RWPE2 (cell line): ENCODE data around the gene CROCC2.

Experiments used
- ATAC-seq: fragments of 200-7000 bp; cut with Tn5 transposase; 3 replicates; pipeline ENCODE4 v1.9.1; 2021; ENCODE audit warnings: low read depth
- DNase-seq: peaks from one replicate; pipeline ENCODE4 v3.0.0-alpha.2; 2020; ENCODE audit warnings: low spot score
- H3K27ac ChIP-seq: fragments of 450-650 bp; 2 replicates; pipeline ENCODE4 v1.5.1; 2017; ENCODE audit warnings: mild to moderate bottlenecking; ENCODE audit not compliant: poor library complexity, severe bottlenecking
- H3K27me3 ChIP-seq: fragments of 250-450 bp; sonication (Bioruptor Pico); 2 replicates; pipeline ENCODE4 v1.5.1; 2021; ENCODE audit warnings: mild to moderate bottlenecking, moderate library complexity; ENCODE audit not compliant: insufficient read depth, poor library complexity, severe bottlenecking
- H3K36me3 ChIP-seq: fragments of 250-450 bp; sonication (Bioruptor Pico); 2 replicates; pipeline ENCODE4 v1.5.1; 2020; ENCODE audit warnings: low read depth, mild to moderate bottlenecking, moderate library complexity
- H3K4me1 ChIP-seq: fragments of 250-450 bp; sonication (Bioruptor Pico); 2 replicates; pipeline ENCODE4 v1.5.1; 2021; ENCODE audit warnings: mild to moderate bottlenecking, moderate library complexity; ENCODE audit not compliant: insufficient read depth, poor library complexity, severe bottlenecking
- H3K4me3 ChIP-seq: fragments of 250-450 bp; sonication (Bioruptor Pico); 2 replicates; pipeline ENCODE4 v1.5.1; 2021; ENCODE audit warnings: mild to moderate bottlenecking, moderate library complexity; ENCODE audit not compliant: severe bottlenecking
- H3K9me3 ChIP-seq: fragments of 250-450 bp; sonication (Bioruptor Pico); 2 replicates; pipeline ENCODE4 v1.5.1; 2021; ENCODE audit warnings: mild to moderate bottlenecking, moderate library complexity; ENCODE audit not compliant: severe bottlenecking
- TF ChIP-seq, protein P1 (sequence below): fragments of 450-650 bp; IDR thresholded peaks from one replicate; pipeline ENCODE4 v1.5.1; 2017; ENCODE audit warnings: mild to moderate bottlenecking, moderate library complexity; ENCODE audit not compliant: poor library complexity, severe bottlenecking

Gene CROCC2

DNA sequence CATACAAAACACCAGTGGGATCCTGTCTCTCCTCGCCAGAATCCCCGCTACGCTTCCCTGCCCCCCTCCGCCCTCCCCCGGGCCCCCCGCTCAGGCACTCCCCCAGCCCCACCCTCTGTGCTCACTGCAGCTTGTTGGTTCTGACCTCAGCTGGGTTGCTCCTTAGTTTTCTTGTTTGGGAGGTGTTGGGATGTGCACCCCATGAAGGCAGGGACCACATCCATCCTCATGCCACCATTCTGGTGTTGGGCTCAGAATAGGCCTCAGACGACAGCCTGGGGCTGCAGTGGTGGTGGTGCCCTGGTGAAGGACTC lies 96.9 kb downstream of the CROCC2 start:
- no peak overlapping the region for H3K27ac ChIP-seq
- H3K4me1 ChIP-seq = no peaks in the 10 kb centered on the region
- H3K9me3 ChIP-seq = peaks cover 7% of the 10 kb centered on the region
- H3K27me3 ChIP-seq = peaks cover 6% of the 10 kb centered on the region
- TF ChIP-seq, protein P1, sequence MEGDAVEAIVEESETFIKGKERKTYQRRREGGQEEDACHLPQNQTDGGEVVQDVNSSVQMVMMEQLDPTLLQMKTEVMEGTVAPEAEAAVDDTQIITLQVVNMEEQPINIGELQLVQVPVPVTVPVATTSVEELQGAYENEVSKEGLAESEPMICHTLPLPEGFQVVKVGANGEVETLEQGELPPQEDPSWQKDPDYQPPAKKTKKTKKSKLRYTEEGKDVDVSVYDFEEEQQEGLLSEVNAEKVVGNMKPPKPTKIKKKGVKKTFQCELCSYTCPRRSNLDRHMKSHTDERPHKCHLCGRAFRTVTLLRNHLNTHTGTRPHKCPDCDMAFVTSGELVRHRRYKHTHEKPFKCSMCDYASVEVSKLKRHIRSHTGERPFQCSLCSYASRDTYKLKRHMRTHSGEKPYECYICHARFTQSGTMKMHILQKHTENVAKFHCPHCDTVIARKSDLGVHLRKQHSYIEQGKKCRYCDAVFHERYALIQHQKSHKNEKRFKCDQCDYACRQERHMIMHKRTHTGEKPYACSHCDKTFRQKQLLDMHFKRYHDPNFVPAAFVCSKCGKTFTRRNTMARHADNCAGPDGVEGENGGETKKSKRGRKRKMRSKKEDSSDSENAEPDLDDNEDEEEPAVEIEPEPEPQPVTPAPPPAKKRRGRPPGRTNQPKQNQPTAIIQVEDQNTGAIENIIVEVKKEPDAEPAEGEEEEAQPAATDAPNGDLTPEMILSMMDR = no peak
- H3K36me3 ChIP-seq = no peaks in the 10 kb centered on the region
- no peak for ATAC-seq
- H3K4me3 ChIP-seq = no peak overlapping the region
- no peak for DNase-seq

DNA sequence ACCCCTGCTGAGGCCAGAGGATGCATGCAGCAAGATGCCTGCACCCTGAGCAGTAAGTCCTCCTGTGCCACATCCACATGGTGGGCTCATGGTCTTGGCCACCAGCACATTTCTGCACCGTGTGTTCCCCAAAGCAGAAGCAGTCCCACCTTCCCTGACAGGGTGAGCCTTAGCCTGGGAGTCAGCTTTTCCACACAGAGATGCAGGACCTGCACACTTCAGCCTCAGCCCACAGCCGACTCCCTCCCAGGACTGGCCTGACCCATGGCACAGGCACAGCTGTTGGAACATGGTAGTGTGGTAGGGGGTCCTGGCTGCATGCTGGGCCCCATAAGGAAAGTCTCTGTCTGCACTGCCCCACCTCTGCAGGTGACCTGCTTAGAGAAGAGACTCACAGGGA lies 97.2 kb downstream of the CROCC2 start:
- Histone ChIP-seq H3K36me3 (no peaks in the 10 kb centered on the region), H3K9me3 (peaks cover 7% of the 10 kb centered on the region), H3K4me1 (no peaks in the 10 kb centered on the region), H3K27me3 (peaks cover 6% of the 10 kb centered on the region), H3K4me3 (no peak overlapping the region), H3K27ac (no peak overlapping the region)
- no peak for DNase-seq
- ATAC-seq = no peak
- TF ChIP-seq, protein P1 = no peak

DNA sequence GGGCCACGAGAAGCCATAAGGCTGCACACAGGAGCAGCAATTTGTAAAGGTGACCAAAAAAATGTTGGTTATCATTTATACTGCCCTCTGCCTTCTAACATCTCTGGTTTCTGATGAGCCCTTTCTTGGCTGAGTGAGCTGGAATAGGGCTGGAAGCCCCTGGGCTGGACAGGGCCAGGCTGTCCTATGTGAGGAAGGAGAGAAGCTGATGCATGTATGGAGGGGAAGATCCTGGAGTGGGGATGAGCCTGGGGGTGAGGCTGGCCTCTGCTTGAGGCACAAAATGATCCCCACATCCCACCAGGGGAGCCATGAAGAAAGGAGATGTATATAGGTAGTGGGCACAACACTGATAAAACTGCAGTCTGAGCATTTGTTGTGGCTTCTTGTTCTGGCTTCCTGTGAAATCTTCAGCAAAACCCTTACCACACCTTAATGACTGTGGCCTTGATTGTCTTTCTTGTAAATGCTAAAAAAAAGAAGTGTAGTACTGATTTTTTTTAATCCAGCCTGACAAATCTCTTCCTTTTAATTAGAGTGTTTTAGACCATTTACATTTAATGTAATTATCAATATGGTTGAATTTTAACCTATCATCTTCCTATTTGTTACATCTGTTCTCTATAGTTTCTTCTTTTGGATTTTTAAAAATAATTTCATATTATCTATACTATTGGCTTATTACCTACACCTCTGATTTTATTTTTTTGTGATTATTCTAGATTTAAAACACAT lies 97.9 kb downstream of the CROCC2 start:
- Histone ChIP-seq H3K4me3 (no peak overlapping the region), H3K27ac (no peak overlapping the region), H3K36me3 (no peaks in the 10 kb centered on the region), H3K4me1 (no peaks in the 10 kb centered on the region), H3K27me3 (peaks cover 6% of the 10 kb centered on the region), H3K9me3 (peaks cover 7% of the 10 kb centered on the region)
- DNase-seq (no peak), ATAC-seq (no peak)
- TF ChIP-seq, protein P1 = no peak

DNA sequence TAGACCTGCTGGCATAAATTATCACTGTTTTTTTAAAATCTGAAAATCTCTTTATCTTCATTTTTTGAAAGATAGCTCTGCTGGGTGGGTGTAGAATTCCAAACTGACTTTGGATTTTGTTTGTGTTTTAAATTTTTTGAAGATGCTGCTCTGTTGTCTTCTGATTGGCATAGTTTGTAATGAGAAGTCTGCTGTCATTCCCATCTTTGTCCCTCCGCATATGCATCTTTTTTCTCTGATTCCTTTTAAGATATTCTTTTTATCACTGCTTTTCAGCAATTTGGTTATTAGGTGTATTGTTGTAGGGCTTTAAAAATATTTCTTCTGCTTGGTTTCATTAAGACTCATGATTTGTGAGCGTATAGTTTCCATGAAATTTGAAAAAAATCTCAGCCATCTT lies 99.4 kb downstream of the CROCC2 start:
- no peak for DNase-seq
- no peaks in the 10 kb centered on the region for H3K27me3 ChIP-seq
- TF ChIP-seq, protein P1 = no peak
- ATAC-seq = no peak
- H3K27ac ChIP-seq = no peak overlapping the region
- H3K9me3 ChIP-seq = peaks cover 7% of the 10 kb centered on the region
- H3K36me3 ChIP-seq = no peaks in the 10 kb centered on the region
- no peaks in the 10 kb centered on the region for H3K4me1 ChIP-seq
- H3K4me3 ChIP-seq = no peak overlapping the region

DNA sequence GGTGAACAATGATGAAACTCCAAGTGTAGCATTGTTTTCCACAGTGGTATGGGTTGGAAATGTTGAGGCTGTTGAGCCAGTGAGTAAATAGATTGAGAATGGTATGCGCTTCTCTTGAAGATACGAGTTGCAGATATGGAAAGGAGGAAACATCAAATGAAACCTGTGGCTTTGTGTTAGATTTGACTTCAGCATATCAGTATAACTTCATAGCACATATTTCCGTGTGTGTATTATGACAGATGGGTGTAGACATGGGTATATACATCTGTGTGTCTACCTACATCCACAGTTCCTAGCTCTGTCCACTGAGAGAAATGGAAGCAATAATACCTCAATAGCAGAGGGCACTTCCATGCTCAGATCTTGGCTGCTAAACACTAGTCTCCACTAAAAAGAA lies 100.3 kb downstream of the CROCC2 start:
- Histone ChIP-seq H3K4me1 (no peaks in the 10 kb centered on the region), H3K36me3 (no peaks in the 10 kb centered on the region), H3K4me3 (no peak overlapping the region), H3K27ac (no peak overlapping the region), H3K27me3 (no peaks in the 10 kb centered on the region), H3K9me3 (peaks cover 7% of the 10 kb centered on the region)
- DNase-seq = no peak
- ATAC-seq = no peak
- TF ChIP-seq, protein P1 = no peak
